ENCODE data around the gene CLDN1.

DNA sequence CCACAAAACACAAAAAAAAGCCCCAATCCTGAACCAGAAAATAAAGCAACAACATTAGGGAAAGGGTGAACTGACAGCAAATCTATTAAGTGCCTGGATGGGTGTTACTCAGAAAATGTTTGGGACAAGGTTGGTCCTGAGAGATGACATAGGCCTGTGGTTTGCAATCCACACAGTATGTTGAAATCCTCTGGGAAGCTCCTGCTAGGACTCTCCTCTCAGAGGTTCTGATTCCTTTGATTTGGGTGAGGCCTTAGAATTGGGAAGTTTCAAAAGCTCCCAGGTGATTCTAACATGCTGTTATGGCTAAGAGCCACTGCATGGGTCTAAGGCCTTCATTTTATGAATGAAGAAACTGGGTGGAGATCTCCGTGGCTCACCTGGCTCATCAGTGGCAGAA lies 18.4 kb downstream of the CLDN1 start:
- TF ChIP-seq CHD2 (IDR thresholded peaks at IDR 0.05; ENCODE audit: low read length): no peak
- TF ChIP-seq ZNF274 (IDR thresholded peaks at IDR 0.05; ENCODE audit: borderline replicate concordance, extremely low read depth, low read length): no peak
- TF ChIP-seq POLR2AphosphoS5 (IDR thresholded peaks at IDR 0.05; ENCODE audit: low read depth, low read length): no peak
- TF ChIP-seq POLR2A (IDR thresholded peaks at IDR 0.05; ENCODE audit: control extremely low read depth in 1 of 2, low read depth in 2 of 2, low read length in 2 of 2): no peak
- TF ChIP-seq, protein P1, sequence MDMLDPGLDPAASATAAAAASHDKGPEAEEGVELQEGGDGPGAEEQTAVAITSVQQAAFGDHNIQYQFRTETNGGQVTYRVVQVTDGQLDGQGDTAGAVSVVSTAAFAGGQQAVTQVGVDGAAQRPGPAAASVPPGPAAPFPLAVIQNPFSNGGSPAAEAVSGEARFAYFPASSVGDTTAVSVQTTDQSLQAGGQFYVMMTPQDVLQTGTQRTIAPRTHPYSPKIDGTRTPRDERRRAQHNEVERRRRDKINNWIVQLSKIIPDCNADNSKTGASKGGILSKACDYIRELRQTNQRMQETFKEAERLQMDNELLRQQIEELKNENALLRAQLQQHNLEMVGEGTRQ (IDR thresholded peaks at IDR 0.05; ENCODE audit: low read length): no peak

Measured in H1 (cell line).